HG03039 (cell line): ENCODE measurements around the gene ZSWIM7.
"Not testable (repeated sequence)": the region's sequence is repeated elsewhere in the genome, so short reads cannot be mapped to it uniquely, and the experiment has no call there.

Experiments
- ATAC-seq: cut with Tn5 transposase; IDR thresholded peaks from one replicate; pipeline ENCODE4 v1.9.1; 2021; ENCODE audit warnings: mild to moderate bottlenecking, moderate library complexity; ENCODE audit not compliant: unreplicated experiment

The ZSWIM7 gene

DNA sequence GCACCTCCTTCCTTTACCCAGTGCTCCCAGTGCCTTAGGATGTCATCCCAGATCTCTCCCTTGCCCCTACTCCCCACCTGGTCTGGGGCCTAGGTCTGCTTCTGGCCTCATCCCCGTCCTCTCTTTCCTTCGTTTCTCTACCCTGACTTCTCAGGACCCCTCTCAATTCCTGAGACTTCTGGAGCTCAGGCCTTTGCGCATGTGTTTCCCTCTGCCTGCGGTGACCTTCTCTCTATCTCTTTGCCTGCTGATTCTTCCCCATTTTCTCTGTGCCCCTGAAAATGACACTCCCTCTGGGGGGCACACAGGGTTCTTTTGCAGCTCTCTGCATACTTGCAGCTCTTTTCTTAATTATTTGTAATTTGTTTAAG is 41.0 kb downstream of the ZSWIM7 start:
- ATAC-seq: no peak

DNA sequence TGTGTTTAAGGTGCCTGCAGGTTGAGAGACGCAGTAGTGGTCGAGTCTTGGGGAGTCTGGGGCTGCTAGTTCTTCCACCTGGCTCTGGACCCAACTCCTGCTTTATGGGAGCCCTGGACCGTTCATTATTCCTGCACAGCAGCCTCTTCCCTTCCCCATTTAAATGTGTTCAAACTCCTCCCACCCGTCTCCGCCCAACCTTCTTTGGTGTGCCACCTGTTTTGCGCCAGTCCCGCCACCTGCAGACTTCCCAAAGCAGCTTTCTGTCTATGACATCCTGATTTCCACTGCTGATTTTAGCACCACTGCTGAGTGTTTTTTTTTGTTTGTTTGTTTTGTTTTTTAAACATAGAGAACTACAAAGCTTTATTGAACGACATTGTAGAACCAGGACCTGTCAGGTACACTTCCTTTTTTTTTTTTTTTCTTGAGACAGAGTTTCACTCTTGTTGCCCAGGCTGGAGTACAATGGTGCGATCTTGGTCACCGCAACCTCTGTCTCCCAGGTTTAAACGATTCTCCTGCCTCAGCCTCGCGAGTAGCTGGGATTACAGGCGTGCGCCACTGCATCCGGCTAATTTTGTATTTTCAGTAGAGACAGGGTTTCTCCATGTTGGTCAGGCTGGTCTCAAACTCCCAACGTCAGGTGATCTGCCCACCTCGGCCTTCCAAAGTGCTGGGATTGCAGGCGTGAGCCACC is 41.7 kb downstream of the ZSWIM7 start:
- no peak for ATAC-seq

DNA sequence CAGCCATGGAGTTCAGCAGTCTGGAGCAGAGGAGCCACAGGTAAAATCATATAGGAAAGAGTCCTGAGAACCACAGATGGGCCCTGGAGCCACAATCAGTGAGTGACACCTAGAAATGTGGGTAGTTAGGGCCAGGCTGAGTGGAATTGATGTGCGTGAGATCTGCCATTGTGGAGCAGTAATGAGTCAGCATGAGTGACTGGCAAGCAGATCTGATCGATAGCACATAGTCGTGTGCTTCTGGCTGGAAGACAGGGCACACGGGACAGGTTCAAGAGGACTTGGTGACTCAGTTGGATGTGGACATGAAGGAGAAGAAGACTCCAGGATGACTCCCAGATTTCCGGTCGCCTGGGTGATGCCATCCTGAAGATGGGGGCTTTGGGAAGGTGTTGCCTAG is 42.3 kb downstream of the ZSWIM7 start:
- ATAC-seq: no peak

DNA sequence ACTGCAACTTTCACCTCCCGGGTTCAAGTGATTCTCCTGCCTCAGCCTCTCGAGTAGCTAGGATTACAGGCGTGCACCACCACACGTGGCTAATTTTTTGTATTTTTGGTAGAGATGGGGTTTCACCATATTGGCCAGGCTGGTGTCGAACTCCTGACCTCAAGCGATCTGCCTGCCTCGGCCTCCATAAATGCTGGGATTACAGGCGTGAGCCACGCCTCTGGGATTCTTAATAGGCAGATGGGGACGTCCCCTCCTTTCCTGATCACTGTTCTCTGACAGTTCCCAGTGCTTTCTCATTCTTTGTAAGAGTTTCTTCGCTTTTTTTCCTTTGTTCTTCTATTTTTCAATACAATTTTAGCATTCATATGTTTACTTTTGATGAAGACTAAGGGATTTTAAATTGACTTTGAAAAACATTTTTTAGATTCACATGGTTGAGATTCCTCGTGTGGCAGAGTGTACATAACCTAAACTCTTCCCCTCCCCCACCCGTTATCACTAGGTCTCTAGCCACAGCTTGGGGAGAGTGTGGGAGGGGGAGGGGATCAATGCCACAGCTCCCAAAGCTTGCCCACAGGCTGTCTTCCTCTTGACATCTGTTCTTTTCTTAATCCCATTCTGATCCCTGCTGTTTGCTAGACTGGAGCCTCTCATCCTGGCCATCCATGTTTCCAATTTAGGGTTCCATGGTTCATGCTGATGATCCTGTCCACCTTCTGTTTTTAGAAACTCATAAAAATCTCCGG is 43.5 kb downstream of the ZSWIM7 start:
- no peak for ATAC-seq

DNA sequence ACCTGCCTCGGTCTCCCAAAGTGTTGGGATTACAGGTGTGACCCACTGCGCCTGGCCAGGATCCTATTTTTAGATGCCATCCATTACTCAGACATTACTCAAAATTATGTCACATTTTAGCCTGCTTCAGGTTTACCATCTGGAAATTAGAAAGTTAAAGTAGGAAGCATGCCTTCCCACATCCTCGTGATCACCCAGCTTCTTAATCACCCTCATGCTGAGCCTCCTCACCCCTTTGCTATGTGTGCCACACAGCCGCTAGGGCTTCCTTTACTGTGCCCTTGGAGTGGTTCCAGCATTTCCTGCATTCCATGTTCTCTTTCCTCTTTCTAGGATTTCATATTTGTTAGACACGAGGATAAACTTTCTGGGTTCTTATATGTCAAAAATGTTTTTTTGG is 45.3 kb downstream of the ZSWIM7 start:
- ATAC-seq: no peak

DNA sequence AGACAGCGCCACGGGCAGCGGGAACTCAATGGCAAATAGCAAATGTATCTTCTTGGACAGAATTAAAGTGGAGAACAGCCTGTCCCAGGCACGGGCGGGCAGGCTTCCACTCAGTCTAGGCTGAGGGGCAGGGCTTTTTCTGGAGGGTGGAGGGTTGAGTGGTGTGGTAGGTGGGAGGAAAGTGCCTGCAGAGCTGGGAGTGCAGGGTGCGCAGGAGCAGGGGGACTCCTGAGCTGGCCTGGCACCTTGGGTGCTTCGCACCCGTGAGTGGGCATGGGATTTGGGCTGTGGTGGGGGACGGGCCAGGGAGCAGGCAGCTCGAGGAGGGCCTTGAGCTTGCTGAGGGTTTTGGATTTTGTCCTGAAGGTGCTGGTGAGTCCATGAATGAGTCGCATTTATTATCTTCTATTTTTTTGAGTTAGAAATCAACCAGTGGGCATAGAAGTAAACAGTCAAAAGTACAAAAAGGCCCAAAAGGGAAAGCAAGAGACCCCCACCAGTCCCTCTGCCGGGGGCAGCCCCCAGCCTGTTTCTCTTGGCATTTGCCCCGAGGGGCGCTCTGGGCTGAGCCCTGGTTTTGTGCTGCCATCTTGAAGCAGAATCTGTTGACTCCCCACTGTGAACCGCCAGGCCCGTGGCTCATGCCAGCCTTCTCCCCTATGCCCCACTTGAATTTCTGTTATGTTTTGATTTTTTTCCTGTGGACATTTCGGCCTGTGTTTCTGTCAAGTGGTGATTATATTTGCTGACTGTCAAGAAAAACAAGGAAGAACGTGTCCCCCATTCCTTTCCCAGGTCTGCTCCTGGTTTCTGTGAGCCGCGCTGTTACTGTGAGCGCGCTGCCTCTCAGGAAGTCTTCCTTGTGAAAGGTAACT is 46.4 kb downstream of the ZSWIM7 start:
- ATAC-seq: no peak

DNA sequence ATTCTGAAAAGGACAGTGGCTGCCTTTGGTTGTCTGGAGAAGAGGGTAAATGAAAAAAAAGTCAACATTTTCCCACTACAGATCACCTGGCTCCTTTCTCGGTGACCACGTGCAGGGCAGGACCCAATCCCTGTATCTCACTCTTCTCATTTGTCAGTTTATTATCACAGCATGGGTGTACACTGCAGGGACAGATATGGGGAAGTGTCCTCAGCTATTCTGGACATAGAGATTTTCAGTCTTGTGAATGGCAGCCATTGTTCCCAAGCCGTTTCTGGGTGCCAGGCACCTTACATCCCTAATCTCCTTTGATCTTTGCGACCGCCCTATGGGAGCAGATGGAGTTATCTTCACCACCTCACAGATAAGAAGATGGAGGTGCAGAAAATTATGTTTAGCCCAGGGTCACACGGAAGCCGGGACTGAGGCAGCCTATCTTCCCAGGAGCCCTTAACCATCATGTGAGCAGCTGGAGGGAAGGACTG is 47.4 kb downstream of the ZSWIM7 start:
- no peak for ATAC-seq

DNA sequence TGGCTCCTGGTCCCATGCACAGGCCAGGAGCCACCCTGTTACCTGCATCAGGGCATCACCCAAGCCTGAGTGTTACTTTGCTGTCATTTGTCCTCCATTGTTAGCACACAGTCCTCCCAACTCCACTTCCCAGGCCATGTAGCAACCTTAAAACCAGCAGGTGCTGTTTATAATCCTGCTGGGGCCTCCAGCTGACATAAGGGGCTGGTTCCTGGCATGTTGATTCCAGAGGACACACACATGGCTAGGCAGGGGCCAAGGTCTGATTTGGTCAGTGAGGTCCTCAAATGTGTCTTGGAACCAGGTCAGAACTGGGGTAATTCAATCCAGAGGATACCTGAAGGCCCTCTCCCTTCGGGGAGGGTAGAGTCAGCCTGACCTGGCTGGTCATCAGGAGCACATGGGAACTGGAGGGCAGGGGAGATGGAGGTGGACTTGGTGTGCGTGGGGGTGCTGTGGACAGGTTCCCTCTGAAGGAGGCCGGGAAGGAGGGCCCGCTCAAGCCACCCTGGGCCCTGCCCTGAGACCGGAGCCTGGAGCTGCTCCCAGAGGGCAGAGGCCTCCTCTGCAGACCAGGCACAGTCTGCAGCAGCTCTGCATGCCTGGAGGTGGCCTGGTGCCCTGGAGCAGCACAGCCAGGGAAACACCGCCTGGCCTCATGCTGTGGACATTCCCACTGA is 48.0 kb downstream of the ZSWIM7 start:
- ATAC-seq: no peak

DNA sequence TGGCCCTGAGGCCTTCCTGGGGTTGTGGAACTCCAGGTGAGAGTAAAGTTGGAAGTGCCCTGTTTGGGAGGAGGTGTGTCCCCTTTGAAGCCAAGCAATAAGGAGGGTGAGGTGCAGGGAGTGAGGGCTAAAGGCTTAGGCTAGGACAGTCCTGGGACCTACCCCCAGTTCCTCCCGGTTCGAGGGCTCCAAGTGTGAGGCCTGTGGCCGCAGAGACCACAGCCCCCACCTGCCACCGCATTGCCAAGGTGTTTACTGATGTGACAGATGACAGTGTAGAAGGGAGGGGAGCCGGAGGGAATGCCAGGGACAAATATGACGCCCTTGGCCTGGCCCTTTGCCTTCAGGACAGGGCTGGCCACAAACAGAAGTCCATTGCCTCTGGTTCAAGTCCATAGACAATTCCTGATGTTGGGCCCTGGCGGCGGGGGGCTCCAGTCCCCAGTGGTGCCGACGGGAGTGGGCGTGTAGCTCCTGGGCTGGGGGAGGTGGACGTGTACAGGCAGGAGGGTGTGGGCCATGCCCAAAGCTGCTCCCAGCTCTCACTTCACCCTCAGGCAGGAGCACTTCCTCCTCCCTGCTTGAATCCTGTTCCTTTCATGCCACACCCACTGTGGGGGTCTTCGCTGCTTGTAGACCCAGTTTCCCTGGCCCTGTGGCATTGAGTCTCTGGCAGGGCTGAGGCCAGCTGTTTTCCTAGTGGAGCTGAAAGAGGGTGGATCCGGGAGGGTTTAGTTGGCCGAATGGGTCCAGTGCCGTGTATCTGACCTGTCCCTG is 51.3 kb downstream of the ZSWIM7 start:
- no peak for ATAC-seq

DNA sequence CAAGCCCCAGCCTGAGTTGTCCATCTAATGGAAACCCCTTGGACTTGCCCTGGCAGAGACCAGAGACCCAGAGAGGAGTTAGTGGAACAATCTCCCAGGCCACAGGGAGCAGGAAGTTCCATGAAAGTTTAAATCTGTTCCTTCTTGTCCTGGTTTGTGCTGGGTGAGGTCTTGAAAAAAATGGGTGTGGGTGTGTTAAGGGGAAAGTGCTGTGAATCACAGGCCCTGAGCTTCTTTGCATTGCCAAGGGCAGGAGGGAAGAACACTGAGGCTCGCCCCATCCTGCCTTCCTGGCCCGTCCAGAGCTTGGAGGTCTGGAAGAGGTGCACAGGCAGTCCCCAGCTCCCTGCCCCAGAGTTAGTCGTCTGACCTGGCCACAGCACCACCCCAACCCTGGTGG is 52.2 kb downstream of the ZSWIM7 start:
- ATAC-seq: no peak

DNA sequence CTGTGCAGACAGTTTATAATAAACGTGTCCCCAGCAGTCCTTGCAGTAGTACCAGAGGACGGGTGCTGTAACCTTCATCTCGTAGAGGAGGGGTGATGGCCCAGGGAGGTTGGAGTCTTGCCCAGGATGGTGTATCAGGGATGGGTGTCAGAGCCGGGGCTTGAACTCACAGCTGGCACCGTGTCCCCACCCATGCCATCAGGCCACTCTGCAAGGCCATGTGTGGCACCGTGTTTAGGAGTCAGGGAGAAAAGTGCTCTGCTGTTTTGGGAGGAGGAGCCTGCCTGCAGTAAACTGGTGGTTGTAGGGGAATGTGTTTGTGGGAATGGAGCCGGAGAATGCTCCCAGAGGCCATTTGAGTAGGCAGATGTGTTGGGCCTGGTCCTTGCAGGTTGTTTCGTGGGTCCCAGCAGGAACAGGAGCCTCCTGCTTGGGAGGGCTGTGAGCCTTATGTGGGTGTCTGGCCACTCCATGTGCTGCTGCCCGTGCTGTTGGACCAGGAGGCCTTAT is 52.8 kb downstream of the ZSWIM7 start:
- ATAC-seq: no peak

DNA sequence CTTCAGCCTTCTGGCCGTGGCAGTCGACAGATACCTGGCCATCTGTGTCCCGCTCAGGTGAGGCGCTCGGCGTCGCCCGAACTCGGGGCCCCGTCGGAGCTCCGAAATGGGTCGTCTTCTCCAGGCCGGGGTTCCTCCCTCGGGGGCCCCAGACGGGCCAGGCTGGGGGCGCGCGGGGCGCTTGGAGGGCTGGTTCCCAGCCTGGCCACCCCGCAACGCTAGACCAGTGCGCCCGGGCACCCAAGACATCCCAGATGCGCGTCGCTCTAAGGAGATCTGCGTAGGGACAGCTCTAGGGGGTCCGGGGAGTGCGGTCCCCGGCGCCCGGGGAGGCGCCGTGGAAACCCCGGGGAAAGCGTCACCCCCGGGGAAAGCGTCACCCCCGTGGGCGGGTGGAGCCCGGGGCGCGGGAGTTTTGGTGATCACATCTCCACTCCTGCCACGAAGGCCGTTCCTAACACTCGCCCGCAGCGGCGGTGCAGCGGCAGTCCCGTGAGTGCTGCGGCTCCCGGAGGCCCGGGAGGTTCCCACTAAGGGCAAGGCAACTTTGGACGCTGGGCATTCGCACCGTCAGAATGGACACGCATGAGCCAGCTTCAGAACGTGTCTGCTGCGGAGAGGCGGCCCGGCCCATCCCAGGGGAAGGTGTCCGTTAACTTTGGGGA is 53.8 kb downstream of the ZSWIM7 start:
- ATAC-seq: no peak

DNA sequence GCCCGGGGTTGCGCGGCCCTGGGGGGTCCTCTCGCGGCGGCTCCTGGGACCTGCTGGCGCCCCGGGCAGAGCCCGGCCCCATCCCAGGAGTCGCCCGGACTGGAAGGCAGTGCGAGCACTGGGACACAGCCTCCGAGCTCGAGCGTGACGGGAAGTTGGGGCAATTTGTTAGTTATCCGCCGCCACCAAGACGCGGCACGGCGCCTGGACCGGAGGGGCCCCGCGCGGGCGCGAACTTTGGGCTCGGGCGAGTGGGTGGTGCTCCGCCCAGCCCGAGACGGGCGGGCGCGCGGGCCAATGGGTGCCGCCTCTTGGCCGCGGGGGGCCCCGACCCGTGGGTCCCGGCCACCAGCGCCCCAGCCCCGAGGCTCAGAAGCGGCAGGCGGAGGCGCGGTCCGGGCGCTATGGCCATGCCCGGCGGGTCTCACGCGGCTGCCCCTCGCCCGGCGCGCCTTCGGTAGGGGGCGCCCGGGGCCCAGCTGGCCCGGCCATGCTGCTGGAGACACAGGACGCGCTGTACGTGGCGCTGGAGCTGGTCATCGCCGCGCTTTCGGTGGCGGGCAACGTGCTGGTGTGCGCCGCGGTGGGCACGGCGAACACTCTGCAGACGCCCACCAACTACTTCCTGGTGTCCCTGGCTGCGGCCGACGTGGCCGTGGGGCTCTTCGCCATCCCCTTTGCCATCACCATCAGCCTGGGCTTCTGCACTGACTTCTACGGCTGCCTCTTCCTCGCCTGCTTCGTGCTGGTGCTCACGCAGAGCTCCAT is 54.6 kb downstream of the ZSWIM7 start, which contains the start of gene ADORA2B:
ADORA2B (plus strand) TSS at position 372 of the 768 bp plus-strand sequence; CDS start at position 491, 119 bp downstream.
- no peak for ATAC-seq

DNA sequence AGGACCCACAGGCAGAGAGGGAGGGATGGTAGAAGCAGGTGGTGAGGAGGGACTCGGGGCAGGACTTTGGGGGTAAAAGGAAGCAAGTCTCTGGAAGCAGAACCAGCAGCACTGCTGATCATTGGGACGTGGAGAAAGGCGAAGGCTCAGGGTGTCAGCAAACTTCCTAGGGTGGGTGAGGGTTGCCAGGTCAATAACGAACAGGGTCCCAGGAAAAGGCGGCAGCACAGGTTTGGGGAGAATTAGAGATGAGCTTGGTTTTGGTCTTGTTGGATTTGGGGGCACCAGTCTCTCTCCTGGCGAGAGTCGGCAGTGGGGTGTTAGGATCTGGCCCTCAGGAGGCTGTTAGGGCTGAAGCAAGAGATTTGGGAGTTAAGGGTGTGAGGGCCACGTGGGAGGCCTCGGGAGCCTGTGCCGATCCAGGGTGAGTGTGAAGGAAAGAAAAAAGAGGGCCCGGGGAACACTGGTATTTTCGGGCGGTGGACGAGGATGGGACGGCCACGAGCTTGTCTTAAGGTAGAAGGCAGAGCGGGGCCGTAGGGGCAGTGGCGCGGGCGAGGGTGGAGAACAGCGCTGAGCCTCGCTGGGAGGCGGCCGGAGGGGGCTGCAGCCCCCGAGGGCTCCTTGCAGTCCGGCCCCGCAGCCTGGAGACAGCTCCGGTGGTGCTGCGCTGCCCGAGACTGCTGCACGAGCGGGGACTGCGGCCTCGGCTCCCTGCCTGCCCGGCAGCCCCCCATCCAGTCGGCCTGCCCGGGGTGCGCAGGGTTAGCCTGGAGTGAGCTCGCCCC is 55.3 kb downstream of the ZSWIM7 start:
- no peak for ATAC-seq

DNA sequence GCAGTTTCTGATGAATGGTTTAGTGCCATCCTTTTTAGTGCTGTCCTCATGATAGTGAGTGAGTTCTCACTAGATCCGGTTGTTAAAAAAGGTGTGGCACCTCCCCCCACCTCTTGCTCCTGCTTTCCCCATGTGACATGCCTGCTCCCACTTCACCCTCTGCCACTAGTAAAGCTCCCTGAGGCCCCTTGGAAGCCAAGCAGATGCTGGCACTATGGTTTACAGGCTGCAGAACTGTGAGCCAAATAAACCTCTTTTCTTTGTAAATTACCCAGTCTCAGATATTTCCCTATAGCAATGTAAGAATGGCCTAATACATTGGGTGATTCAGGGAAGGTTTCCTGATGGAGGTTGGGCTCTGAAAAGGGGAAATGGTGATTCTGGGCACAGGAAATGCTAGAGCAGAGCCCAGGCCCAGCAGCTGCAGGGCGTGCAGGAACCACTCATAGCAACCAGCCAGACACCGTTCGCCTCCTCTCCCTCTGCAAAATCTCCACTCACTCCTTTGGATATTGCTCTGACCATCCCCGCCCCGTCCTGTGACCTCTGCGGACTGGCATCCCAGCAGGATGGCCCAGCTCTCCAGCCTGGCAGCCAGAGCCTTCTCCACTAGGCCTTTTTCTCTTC is 57.2 kb downstream of the ZSWIM7 start:
- ATAC-seq: no peak

DNA sequence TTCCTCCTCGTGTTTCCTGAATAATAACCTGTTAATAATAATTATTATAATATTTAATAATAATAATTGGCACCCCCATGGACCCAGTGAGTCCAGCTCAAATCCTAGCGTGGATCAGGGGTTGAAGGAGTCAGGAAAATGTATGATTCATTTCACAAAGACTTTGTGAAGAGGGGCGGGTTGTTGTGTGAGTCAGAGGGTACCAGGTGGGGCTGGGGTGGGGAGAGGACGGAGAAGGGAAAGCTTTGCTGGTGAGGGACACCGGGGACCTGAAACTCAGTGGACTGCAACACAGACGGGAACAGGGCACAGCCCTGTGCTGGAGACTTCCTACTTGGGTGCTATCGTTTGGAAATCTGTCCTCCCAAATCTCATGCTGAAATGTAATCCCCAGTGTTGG is 57.7 kb downstream of the ZSWIM7 start:
- no peak for ATAC-seq

DNA sequence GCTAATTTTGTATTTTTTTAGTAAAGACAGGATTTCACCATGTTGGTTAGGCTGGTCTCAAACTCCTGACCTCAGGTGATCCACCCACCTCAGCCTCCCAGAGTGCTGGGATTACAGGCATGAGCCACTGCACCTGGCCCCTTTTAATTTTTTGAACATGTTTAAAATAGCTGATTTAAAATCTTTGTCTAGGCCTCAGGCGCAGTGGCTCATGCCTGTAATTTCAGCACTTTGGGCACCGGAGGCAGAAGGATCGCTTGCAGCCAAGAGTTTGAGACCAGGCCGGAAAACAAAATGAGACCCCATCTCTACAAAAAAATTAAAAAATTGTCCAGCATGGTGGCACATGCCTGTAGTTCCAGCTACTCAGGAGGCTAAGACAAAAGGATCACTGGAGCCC is 63.0 kb downstream of the ZSWIM7 start:
- not testable (repeated sequence) for ATAC-seq
